Omental fat pad (tissue), 4 donors: ENCODE data around the gene KCTD7. TPM values are rescaled to one million over a fixed set of nuclear protein-coding genes. Genes with fewer than 3 reads are reported as not detected.
A peak's percentile ranks its signal among the peaks of the same experiment; 100 is the strongest.
"Not testable (repeated sequence)": the region's sequence is repeated elsewhere in the genome, so short reads cannot be mapped to it uniquely, and the experiment has no call there.

Experiments
- ATAC-seq: fragments of 150-250 bp; one replicate; pipeline ENCODE4 v1.9.1; 2016; ENCODE audit warnings: mild to moderate bottlenecking, moderate library complexity; ENCODE audit not compliant: low FRiP score
- DNase-seq: peaks from one replicate; pipeline ENCODE4 v3.0.0-alpha.2; 2019; ENCODE audit warnings: low spot score
- total RNA-seq, 4 donors: library from RNA; depleted of rRNA; stranded (reverse); fragments of >200 nt; gene quantifications; one replicate each; pipeline ENCODE4 v1.1.0, GENCODE V29; 2016
- TF ChIP-seq, protein P1 (sequence below), 3 donors: fragments of 450-650 bp; IDR thresholded peaks; one replicate each; pipeline ENCODE4 v1.5.1; 2016 to 2017; ENCODE audit warnings: antibody characterized with exemption in 3 of 3, mild to moderate bottlenecking in 3 of 3, moderate library complexity in 2 of 3

Gene KCTD7
- total RNA-seq, 4 donors from 2014 or later = 14.2 to 26.8 (median 14.6) TPM

- no peak for ATAC-seq
- no peak for DNase-seq
- TF ChIP-seq, protein P1, sequence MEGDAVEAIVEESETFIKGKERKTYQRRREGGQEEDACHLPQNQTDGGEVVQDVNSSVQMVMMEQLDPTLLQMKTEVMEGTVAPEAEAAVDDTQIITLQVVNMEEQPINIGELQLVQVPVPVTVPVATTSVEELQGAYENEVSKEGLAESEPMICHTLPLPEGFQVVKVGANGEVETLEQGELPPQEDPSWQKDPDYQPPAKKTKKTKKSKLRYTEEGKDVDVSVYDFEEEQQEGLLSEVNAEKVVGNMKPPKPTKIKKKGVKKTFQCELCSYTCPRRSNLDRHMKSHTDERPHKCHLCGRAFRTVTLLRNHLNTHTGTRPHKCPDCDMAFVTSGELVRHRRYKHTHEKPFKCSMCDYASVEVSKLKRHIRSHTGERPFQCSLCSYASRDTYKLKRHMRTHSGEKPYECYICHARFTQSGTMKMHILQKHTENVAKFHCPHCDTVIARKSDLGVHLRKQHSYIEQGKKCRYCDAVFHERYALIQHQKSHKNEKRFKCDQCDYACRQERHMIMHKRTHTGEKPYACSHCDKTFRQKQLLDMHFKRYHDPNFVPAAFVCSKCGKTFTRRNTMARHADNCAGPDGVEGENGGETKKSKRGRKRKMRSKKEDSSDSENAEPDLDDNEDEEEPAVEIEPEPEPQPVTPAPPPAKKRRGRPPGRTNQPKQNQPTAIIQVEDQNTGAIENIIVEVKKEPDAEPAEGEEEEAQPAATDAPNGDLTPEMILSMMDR (IDR thresholded peaks at IDR 0.05) = no peak
Measured at GRCh38 chr7:66630531-66630930, 1.9 kb downstream of the KCTD7 start.

GRCh38 chr7:66631471-66631870, 2.8 kb downstream of the KCTD7 start:
- TF ChIP-seq, protein P1 (IDR thresholded peaks at IDR 0.05) = no peak
- ATAC-seq = no peak

GRCh38 chr7:66634816-66635215, 6.1 kb downstream of the KCTD7 start:
- ATAC-seq (no peak), DNase-seq (no peak)
- TF ChIP-seq, protein P1 (IDR thresholded peaks at IDR 0.05) = no peak

More at GRCh38 chr7:66631471-66631870, 2.8 kb downstream of the KCTD7 start:
- DNase-seq = no peak

DNA sequence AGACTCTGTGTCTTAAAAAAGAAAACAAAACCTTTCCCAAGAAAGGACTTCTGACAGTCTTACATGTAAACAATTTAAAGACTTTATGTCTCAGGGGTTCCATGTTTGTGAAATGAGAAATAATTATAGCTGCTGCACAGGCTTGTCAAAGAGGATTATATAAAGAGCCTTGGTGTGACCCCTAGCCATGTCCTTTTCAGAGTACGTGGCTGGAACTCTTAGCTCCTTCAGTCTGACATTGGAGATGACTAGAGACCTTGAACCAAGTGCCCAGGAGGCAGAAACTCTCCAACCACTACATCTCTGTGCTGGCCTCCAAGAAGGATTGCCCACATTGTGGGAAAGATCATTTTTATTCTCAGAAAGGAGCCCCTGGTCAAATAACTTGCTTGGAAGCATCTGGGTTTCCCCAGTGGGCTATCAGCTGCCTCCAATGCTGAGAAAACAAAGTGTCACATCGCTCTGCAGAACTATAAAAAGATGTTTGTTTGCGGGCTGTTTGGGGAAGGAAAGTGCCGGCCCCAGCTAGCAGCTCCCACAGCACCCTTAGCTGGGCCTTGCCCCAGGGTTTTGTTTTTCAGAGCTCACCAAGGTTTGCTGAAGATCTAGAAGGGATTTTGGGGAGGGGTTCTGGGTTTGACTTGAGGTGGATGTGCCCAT, 6.8 kb downstream of the KCTD7 start:
- not testable (repeated sequence) for DNase-seq, ATAC-seq

- ATAC-seq = peak; percentile 70
- not testable (repeated sequence) for DNase-seq
Measured at GRCh38 chr7:66635982-66636546, 7.4 kb downstream of the KCTD7 start.

GRCh38 chr7:66638309-66639099, 9.8 kb downstream of the KCTD7 start:
- TF ChIP-seq, protein P1 (IDR thresholded peaks at IDR 0.05) = no peak
- ATAC-seq = no peak
- DNase-seq = no peak

GRCh38 chr7:66639773-66640172, 11.1 kb downstream of the KCTD7 start:
- ATAC-seq = no peak
- TF ChIP-seq, protein P1 (IDR thresholded peaks at IDR 0.05) = no peak
- no peak for DNase-seq
